Sigmoid colon (tissue), 7 donors: Measurements from ENCODE around the gene TMPRSS13. TPM values are rescaled to one million over a fixed set of nuclear protein-coding genes. Genes with fewer than 3 reads are reported as not detected.

Source experiments
- DNase-seq: peaks from one replicate; pipeline ENCODE4 v3.0.0-alpha.2; 2019
- H3K27ac ChIP-seq, 4 donors: fragments of 200-600 bp; sonication (generic); one replicate each; pipeline ENCODE4 v1.5.1; 2016 to 2019; ENCODE audit warnings: mild to moderate bottlenecking in 1 of 4
- H3K27me3 ChIP-seq, 3 donors: fragments of 200-600 bp; sonication (generic); one replicate each; pipeline ENCODE4 v1.5.1; 2019; ENCODE audit warnings: mild to moderate bottlenecking in 1 of 3
- H3K36me3 ChIP-seq, 4 donors: fragments of 200-600 bp; sonication (generic); one replicate each; pipeline ENCODE4 v1.5.1; 2016 to 2019
- H3K4me1 ChIP-seq, 4 donors: fragments of 200-600 bp; sonication (generic); one replicate each; pipeline ENCODE4 v1.5.1; 2017 to 2019
- H3K4me3 ChIP-seq, 4 donors: fragments of 200-600 bp; sonication (generic); one replicate each; pipeline ENCODE4 v1.5.1; 2017 to 2019; ENCODE audit warnings: mild to moderate bottlenecking in 2 of 4, moderate library complexity in 1 of 4
- H3K9me3 ChIP-seq, 4 donors: fragments of 200-600 bp in 3 of 4; sonication (generic) in 3 of 4; one replicate each; pipeline versions ENCODE4 v1.5.1 to v1.6.1; 2013 to 2019
- EP300 ChIP-seq, 4 donors: sonication (generic); formaldehyde crosslinking; IDR thresholded peaks; one replicate each; pipeline ENCODE4 v1.6.1; 2017; ENCODE audit warnings: antibody characterized with exemption in 4 of 4
- POLR2A ChIP-seq, 2 donors: fragments of 450-650 bp; IDR thresholded peaks; one replicate each; pipeline ENCODE4 v1.6.1; 2016; ENCODE audit warnings: antibody characterized with exemption in 2 of 2, mild to moderate bottlenecking in 2 of 2, moderate library complexity in 2 of 2
- POLR2AphosphoS5 ChIP-seq, 4 donors: sonication (generic); formaldehyde crosslinking; IDR thresholded peaks; one replicate each; pipeline ENCODE4 v1.6.1; 2017; ENCODE audit warnings: antibody characterized with exemption in 4 of 4
- WGBS, 2 donors: extraction: QIAGEN DNeasy Blood & Tissue Kit; methylation state at CpG; one replicate each; pipeline ENCODE4 v1.1.7; 2013; 5-methylcytosine and 5-hydroxymethylcytosine counted together
- intact Hi-C: fragments of 100-400 bp; cut with DNase I; formaldehyde crosslinking; loops from one replicate; pipeline ENCODE4 v1.15.1; 2023
- polyA plus RNA-seq, 3 donors: library from polyadenylated mRNA; stranded (reverse); fragments of 200-250 nt; gene quantifications; one replicate each; pipeline ENCODE4 v1.2.3, GENCODE V29; 2013
- total RNA-seq, 4 donors: library from RNA; depleted of rRNA; stranded (reverse); fragments of >200 nt; gene quantifications; one replicate each; pipeline ENCODE4 v1.1.0, GENCODE V29; 2016
- TF ChIP-seq, protein P1 (sequence below), 4 experiments: fragments of 450-650 bp in 3 of 4; fragments of 200-600 bp in 1 of 4; IDR thresholded peaks; one replicate each; pipeline ENCODE4 v1.5.1; 2016 to 2019; ENCODE audit warnings: antibody characterized with exemption in 4 of 4, mild to moderate bottlenecking in 3 of 4, moderate library complexity in 2 of 4
- donor health status: healthy with polysubstance abuse.
- donor health status: Bipolar disorder and iron deficiency.
- donor health status: healthy.

TMPRSS13 gene
- total and polyA plus RNA-seq, 7 donors: 1.4 to 1.6 TPM; not detected in 5

DNA sequence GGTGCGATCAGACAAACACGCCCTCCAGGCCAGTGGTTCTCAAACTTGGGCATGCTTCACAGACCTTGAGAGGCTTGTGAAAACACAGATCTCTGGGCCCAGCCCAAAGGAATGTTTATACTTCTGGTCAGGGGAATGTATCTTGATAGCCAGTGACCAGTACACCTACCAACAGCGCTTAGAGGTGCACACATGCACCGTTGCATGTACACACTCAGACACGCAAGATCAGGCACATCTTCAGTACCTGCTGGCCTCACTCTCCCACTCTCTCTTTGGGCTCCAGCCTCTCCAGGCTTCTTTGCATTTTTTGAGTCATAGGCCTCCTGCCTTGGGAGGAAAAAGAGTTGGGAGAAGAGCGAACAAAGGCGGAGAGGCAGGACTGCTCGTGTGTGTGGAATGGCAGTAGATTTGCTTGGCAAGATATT lies 41.0 kb downstream of the TMPRSS13 start:
- H3K36me3 ChIP-seq: no peaks in the 10 kb centered on the region
- intact Hi-C loops: loop anchor here (5.0 kb wide), 1 partner anchor 36 kb away; no protein-coding TSS in a partner anchor
- no peaks in the 10 kb centered on the region for H3K27me3 ChIP-seq
- H3K9me3 ChIP-seq: no peaks in the 10 kb centered on the region
- no peak for DNase-seq
- peak overlapping the region in 3 of 4 donors; percentile 90 to 96 (median 94) for H3K27ac ChIP-seq
- WGBS, 2 donors: 82 to 90% methylated on average over 8 of the region's 8 CpGs
- peaks cover 0 to 59% (median 55%) of the 10 kb centered on the region in 4 donors for H3K4me1 ChIP-seq
- TF ChIP-seq POLR2AphosphoS5 (IDR thresholded peaks at IDR 0.05) (no peak), POLR2A (IDR thresholded peaks at IDR 0.05) (no peak), EP300 (IDR thresholded peaks at IDR 0.05) (no peak)
- TF ChIP-seq, protein P1, sequence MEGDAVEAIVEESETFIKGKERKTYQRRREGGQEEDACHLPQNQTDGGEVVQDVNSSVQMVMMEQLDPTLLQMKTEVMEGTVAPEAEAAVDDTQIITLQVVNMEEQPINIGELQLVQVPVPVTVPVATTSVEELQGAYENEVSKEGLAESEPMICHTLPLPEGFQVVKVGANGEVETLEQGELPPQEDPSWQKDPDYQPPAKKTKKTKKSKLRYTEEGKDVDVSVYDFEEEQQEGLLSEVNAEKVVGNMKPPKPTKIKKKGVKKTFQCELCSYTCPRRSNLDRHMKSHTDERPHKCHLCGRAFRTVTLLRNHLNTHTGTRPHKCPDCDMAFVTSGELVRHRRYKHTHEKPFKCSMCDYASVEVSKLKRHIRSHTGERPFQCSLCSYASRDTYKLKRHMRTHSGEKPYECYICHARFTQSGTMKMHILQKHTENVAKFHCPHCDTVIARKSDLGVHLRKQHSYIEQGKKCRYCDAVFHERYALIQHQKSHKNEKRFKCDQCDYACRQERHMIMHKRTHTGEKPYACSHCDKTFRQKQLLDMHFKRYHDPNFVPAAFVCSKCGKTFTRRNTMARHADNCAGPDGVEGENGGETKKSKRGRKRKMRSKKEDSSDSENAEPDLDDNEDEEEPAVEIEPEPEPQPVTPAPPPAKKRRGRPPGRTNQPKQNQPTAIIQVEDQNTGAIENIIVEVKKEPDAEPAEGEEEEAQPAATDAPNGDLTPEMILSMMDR (IDR thresholded peaks at IDR 0.05): no peak
- no peak overlapping the region for H3K4me3 ChIP-seq

DNA sequence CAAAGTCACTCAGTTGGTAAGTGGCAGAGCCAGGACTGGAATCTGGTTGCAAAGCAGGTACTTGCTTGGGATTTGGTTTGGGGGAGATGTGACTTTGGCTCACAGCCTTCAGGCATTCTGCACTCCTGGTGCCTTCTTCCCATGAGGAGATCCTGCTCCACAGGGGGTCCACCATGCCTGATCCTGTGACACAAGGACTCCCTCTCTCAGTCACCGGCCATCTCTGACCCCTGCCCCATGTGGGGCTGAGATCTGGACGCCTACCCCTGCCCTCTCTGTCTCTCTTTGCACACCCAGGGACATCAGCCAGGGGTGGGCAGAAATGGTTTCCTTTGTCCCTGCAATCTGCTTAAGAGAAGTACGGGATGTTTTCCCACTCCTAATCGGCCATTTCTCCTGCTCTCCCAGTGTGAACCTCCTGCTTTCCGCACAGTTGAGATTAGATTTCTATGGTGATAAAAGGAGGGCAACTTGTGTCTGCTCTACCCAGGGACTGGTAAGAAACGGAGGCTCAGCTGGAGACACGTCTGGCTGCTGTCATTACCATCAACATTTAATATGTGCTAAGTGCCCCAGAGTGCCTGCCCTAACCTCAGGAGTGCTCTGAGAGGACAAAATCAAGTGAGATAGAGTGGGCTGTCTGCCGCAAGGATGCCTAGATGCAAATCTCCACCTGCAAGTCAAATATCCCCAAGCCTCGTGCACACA lies 41.6 kb downstream of the TMPRSS13 start:
- 80 to 86% methylated on average over 9 of the region's 9 CpGs for WGBS, 2 donors

DNA sequence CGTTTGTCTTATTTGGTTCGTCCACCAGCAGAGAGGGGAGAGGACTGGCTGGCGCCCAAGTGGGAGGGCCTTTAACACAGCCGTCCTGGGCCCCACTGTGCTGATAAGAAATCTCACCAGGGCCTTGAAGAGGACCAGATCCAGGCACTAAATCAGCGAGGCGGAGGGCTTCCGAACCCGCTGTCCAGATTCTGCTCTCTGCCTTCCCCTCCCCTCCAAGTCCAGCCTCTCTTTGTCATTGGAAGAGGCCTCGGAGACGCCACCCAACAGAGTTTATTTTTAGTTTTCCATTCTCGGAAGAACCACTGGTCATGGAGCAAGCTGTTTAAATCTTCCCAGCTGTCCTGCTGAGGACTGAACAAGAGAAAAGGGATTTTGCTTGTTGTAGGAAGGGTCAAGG lies 43.4 kb downstream of the TMPRSS13 start:
- Histone ChIP-seq H3K36me3 (no peaks in the 10 kb centered on the region), H3K4me3 (peak overlapping the region in 3 of 4 donors; percentile 13 to 20 (median 14)), H3K9me3 (no peaks in the 10 kb centered on the region), H3K27ac (peak overlapping the region; percentile 74 to 96 (median 92)), H3K4me1 (peaks cover 0 to 83% (median 78%) of the 10 kb centered on the region in 4 donors), H3K27me3 (no peaks in the 10 kb centered on the region)
- 69 to 80% methylated on average over 11 of the region's 11 CpGs for WGBS, 2 donors
- TF ChIP-seq EP300 (IDR thresholded peaks at IDR 0.05): peak in 1 of 4 donors; percentile 64
- peak in 1 of 2 donors; percentile 9 for TF ChIP-seq POLR2A (IDR thresholded peaks at IDR 0.05)
- TF ChIP-seq POLR2AphosphoS5 (IDR thresholded peaks at IDR 0.05): peak; percentile 64 to 86 (median 75)
- TF ChIP-seq, protein P1 (IDR thresholded peaks at IDR 0.05): no peak
- intact Hi-C loops: loop anchor here (5.0 kb wide), 1 partner anchor 33 kb away; no protein-coding TSS in a partner anchor
- DNase-seq: peak; percentile 94

More for the DNA sequence above, 41.6 kb downstream of the TMPRSS13 start:
- no peaks in the 10 kb centered on the region for H3K36me3 ChIP-seq
- peaks cover 0 to 65% (median 61%) of the 10 kb centered on the region in 4 donors for H3K4me1 ChIP-seq
- H3K4me3 ChIP-seq: no peak overlapping the region
- intact Hi-C loops: loop anchor here (5.0 kb wide), 1 partner anchor 35 kb away; no protein-coding TSS in a partner anchor
- no peak for DNase-seq
- no peaks in the 10 kb centered on the region for H3K27me3 ChIP-seq
- H3K27ac ChIP-seq: peak overlapping the region in 3 of 4 donors; percentile 90 to 96 (median 94)
- no peaks in the 10 kb centered on the region for H3K9me3 ChIP-seq
- TF ChIP-seq EP300 (IDR thresholded peaks at IDR 0.05) (no peak), POLR2AphosphoS5 (IDR thresholded peaks at IDR 0.05) (no peak), POLR2A (IDR thresholded peaks at IDR 0.05) (no peak)
- TF ChIP-seq, protein P1 (IDR thresholded peaks at IDR 0.05): no peak

DNA sequence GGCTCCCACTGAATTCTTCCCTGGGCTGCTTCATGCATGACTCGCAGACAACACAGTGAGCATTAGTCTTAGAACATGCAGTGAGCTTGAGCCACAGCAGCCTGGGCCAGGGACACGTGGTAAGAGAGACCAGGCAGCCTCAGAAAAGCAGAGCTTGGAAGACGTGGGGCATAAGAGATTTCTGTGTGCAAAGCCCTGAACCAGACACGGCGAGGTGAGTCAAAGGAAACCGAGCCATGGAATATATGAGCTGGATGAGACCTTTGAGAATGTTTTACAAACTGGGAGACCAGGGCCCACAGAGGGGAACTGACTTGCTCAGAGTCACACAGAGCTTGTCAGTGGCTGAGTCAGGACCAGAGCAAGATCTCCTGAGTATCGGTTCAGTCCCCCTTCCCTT lies 44.2 kb downstream of the TMPRSS13 start:
- WGBS, 2 donors: 84 to 89% methylated on average over 7 of the region's 7 CpGs
- DNase-seq: peak; percentile 82
- Histone ChIP-seq H3K4me3 (no peak overlapping the region), H3K9me3 (no peaks in the 10 kb centered on the region), H3K4me1 (peaks cover 0 to 91% (median 82%) of the 10 kb centered on the region in 4 donors), H3K36me3 (no peaks in the 10 kb centered on the region), H3K27ac (peak overlapping the region; percentile 74 to 96 (median 92)), H3K27me3 (no peaks in the 10 kb centered on the region)
- peak in 3 of 4 donors; percentile 29 to 76 (median 30) for TF ChIP-seq POLR2AphosphoS5 (IDR thresholded peaks at IDR 0.05)
- TF ChIP-seq, protein P1 (IDR thresholded peaks at IDR 0.05): no peak
- intact Hi-C loops: loop anchor here (5.0 kb wide), 1 partner anchor 33 kb away; no protein-coding TSS in a partner anchor
